ENCODE results near the gene CMA1.

Gene CMA1

GRCh38 chr14:24465368-24465767, 42.7 kb downstream of the CMA1 start:
- DNase-seq, result no peak

GRCh38 chr14:24463884-24464785, 43.9 kb downstream of the CMA1 start:
- no peak for DNase-seq

- DNase-seq, result no peak
These were observed 44.8 kb downstream of the CMA1 start for GRCh38 chr14:24463017-24463883.

GRCh38 chr14:24461336-24461735, 46.7 kb downstream of the CMA1 start:
- DNase-seq, result no peak

DNA sequence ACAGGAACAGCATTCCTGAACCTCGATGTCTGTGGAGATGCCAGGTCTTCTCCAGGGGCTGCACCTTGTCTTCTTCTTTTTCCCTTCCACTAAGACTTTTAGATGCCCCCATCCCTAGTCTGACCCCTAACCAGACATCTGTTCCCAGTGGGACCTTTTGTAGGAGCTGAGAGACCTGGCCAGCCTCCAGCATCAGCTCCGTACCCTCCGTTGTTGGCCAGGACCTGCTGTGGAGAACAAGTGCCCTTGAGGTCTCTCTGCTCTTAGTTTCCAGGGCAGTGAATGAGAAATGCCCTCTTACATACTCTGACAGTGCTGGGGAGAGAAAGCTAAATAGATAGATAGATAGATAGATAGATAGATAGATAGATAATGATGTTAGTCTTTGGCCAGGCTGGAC, 48.7 kb downstream of the CMA1 start:
- DNase-seq, result no peak

- no peak for DNase-seq
These were observed 49.3 kb downstream of the CMA1 start for GRCh38 chr14:24458736-24459135.

DNA sequence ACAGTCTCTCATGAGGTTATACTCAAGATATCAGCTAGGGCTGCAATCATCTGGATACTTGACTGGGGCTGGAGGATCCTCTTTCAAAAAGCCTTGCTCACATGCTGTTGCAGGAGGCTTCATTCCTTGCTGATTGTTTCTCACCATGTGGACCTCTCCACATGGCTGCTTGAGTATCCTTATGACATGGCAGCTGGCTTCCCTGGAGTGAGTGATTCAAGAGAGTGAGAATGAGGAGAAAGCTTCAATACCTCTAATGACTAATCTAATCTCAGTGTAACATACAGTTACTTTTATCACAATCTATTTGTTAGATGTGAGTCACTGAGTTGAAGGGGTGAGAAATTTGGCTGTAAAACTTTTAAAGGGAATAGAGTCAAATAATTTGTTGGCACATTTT, 51.1 kb downstream of the CMA1 start:
- DNase-seq, result no peak

Data from NCI-H510A (cell line).